ENCODE data around the gene COMP. TPM values are rescaled to one million over a fixed set of nuclear protein-coding genes. Genes with fewer than 3 reads are reported as not detected.

The COMP gene
- total and polyA plus RNA-seq, 2 donors (not counting 1 experiment from before 2014, with no cell fraction given): not detected

- H3K27me3 Mint-ChIP-seq: peaks cover 20% of the 10 kb centered on the region
- TF ChIP-seq CTCF (IDR thresholded peaks at IDR 0.05): no peak
- no peak for TF ChIP-seq EZH2 (IDR thresholded peaks at IDR 0.05; ENCODE audit: borderline replicate concordance, insufficient read depth, low read depth, low read length, poor library complexity, severe bottlenecking)
- no peak overlapping the region for H2AFZ ChIP-seq (ENCODE audit: insufficient read depth, low read depth, low read length, poor library complexity, severe bottlenecking)
- H4K20me1 ChIP-seq (ENCODE audit: control insufficient read depth, insufficient read depth, low read length, poor library complexity, severe bottlenecking): no peaks in the 10 kb centered on the region
- no peaks in the 10 kb centered on the region for H3K79me2 ChIP-seq (ENCODE audit: control insufficient read depth, insufficient read depth, low read length)
- intact Hi-C loops (cut with micrococcal nuclease): no loop called here
- H3K27ac ChIP-seq (ENCODE audit: low read length in 2 of 2): no peak overlapping the region
- 77% methylated on average over 10 of the region's 10 CpGs for WGBS (ENCODE audit: insufficient coverage)
- no peak overlapping the region for H3K4me2 ChIP-seq (replicated peaks; ENCODE audit: low read depth, low read length, poor library complexity, severe bottlenecking)
- CTCF ChIA-PET: no interaction called here
- no peaks in the 10 kb centered on the region for H3K9me3 Mint-ChIP-seq (ENCODE audit: insufficient read depth)
- no peak for ATAC-seq (ENCODE audit: low read depth)
- H3K36me3 ChIP-seq (replicated peaks in 1 of 2; ENCODE audit: control extremely low read depth in 1 of 2, control insufficient read depth in 1 of 2, extremely low read depth in 1 of 2, insufficient read depth in 2 of 2, low read length in 1 of 2): no peaks in the 10 kb centered on the region
- H3K4me1 ChIP-seq (ENCODE audit: control insufficient read depth in 2 of 2, insufficient read depth in 2 of 2, low read length in 2 of 2): no peaks in the 10 kb centered on the region
- no peak overlapping the region for H3K4me3 Mint-ChIP-seq
- POLR2A ChIA-PET: no interaction called here
- H3K4me1 Mint-ChIP-seq: no peaks in the 10 kb centered on the region
- DNase-seq: no peak
- H3K27ac Mint-ChIP-seq: no peak overlapping the region
- no peak overlapping the region for H3K4me3 ChIP-seq (ENCODE audit: control extremely low read depth in 1 of 5, extremely low read depth in 1 of 5, insufficient read depth in 1 of 5, low read depth in 2 of 5, low read length in 4 of 5)
- H3K9me3 ChIP-seq (ENCODE audit: control extremely low read depth in 1 of 3, control insufficient read depth in 2 of 3, insufficient read depth in 1 of 3, low read length in 2 of 3): peaks cover 0 to 21% (median 0%) of the 10 kb centered on the region in 3 donors
- H3K27me3 ChIP-seq (replicated peaks in 1 of 4; ENCODE audit: control extremely low read depth in 1 of 4, control insufficient read depth in 3 of 4, insufficient read depth in 4 of 4, low read length in 3 of 4): peaks cover 0 to 30% (median 1%) of the 10 kb centered on the region in 4 experiments
- no peak overlapping the region for H3K9ac ChIP-seq (ENCODE audit: low read length)
Observed at GRCh38 chr19:18800636-18801035, 9.5 kb upstream of the COMP start.

GRCh38 chr19:18800079-18800478 lies 9.0 kb upstream of the COMP start:
- no peak overlapping the region for H3K4me2 ChIP-seq (replicated peaks; ENCODE audit: low read depth, low read length, poor library complexity, severe bottlenecking)

More at GRCh38 chr19:18800079-18800478, 9.0 kb upstream of the COMP start:
- Histone ChIP-seq H2AFZ (ENCODE audit: insufficient read depth, low read depth, low read length, poor library complexity, severe bottlenecking) (no peak overlapping the region), H3K36me3 (replicated peaks in 1 of 2; ENCODE audit: control extremely low read depth in 1 of 2, control insufficient read depth in 1 of 2, extremely low read depth in 1 of 2, insufficient read depth in 2 of 2, low read length in 1 of 2) (no peaks in the 10 kb centered on the region), H3K27me3 (replicated peaks in 1 of 4; ENCODE audit: control extremely low read depth in 1 of 4, control insufficient read depth in 3 of 4, insufficient read depth in 4 of 4, low read length in 3 of 4) (peaks cover 0 to 34% (median 1%) of the 10 kb centered on the region in 4 experiments), H3K79me2 (ENCODE audit: control insufficient read depth, insufficient read depth, low read length) (no peaks in the 10 kb centered on the region), H3K27ac (ENCODE audit: low read length in 2 of 2) (no peak overlapping the region), H3K4me3 (ENCODE audit: control extremely low read depth in 1 of 5, extremely low read depth in 1 of 5, insufficient read depth in 1 of 5, low read depth in 2 of 5, low read length in 4 of 5) (no peak overlapping the region), H3K9me3 (ENCODE audit: control extremely low read depth in 1 of 3, control insufficient read depth in 2 of 3, insufficient read depth in 1 of 3, low read length in 2 of 3) (peaks cover 0 to 21% (median 0%) of the 10 kb centered on the region in 3 donors), H3K4me1 (ENCODE audit: control insufficient read depth in 2 of 2, insufficient read depth in 2 of 2, low read length in 2 of 2) (no peaks in the 10 kb centered on the region), H4K20me1 (ENCODE audit: control insufficient read depth, insufficient read depth, low read length, poor library complexity, severe bottlenecking) (no peaks in the 10 kb centered on the region), H3K9ac (ENCODE audit: low read length) (no peak overlapping the region)
- TF ChIP-seq CTCF (IDR thresholded peaks at IDR 0.05): no peak
- TF ChIP-seq EZH2 (IDR thresholded peaks at IDR 0.05; ENCODE audit: borderline replicate concordance, insufficient read depth, low read depth, low read length, poor library complexity, severe bottlenecking): no peak
- Mint-ChIP-seq H3K27me3 (peaks cover 20% of the 10 kb centered on the region), H3K4me3 (no peak overlapping the region), H3K9me3 (ENCODE audit: insufficient read depth) (no peaks in the 10 kb centered on the region), H3K4me1 (peaks cover 2% of the 10 kb centered on the region), H3K27ac (no peak overlapping the region)
- no peak for DNase-seq
- POLR2A ChIA-PET: no interaction called here
- CTCF ChIA-PET: no interaction called here
- intact Hi-C loops (cut with micrococcal nuclease): no loop called here
- no peak for ATAC-seq (ENCODE audit: low read depth)

Measured in B cell (primary cell).